PFSK-1 (cell line): ENCODE measurements around the gene TMPRSS4.

Experiments used
- FOXP2 ChIP-seq: optimal IDR thresholded peaks from 2 replicates; pipeline ENCODE3; 2011; ENCODE audit warnings: borderline replicate concordance, control low read depth, inconsistent platforms; ENCODE audit not compliant: insufficient read depth; ENCODE audit errors: extremely low read length, extremely low read depth
- POLR2AphosphoS5 ChIP-seq: IDR thresholded peaks from 2 replicates; pipeline ENCODE4 v1.6.1; 2012; ENCODE audit warnings: low read depth, mild to moderate bottlenecking, control low read depth, low read length, moderate library complexity
- REST ChIP-seq, 2 experiments: IDR thresholded peaks; 2 replicates each; pipeline versions ENCODE4 v1.6.1 to v1.8.0; 2011 to 2012; ENCODE audit warnings: low read depth in 2 of 2, low read length in 2 of 2, control low read depth in 1 of 2, inconsistent platforms in 1 of 2, mild to moderate bottlenecking in 1 of 2, moderate library complexity in 1 of 2; ENCODE audit not compliant: insufficient read depth in 1 of 2
- SIN3A ChIP-seq: IDR thresholded peaks from 2 replicates; pipeline ENCODE4 v1.6.1; 2012; ENCODE audit warnings: mild to moderate bottlenecking, low read length, moderate library complexity, borderline replicate concordance; ENCODE audit not compliant: insufficient read depth
- TAF1 ChIP-seq: IDR thresholded peaks from 2 replicates; pipeline ENCODE4 v1.6.1; 2012; ENCODE audit warnings: low read length, control low read depth, borderline replicate concordance; ENCODE audit not compliant: insufficient read depth

The TMPRSS4 gene

DNA sequence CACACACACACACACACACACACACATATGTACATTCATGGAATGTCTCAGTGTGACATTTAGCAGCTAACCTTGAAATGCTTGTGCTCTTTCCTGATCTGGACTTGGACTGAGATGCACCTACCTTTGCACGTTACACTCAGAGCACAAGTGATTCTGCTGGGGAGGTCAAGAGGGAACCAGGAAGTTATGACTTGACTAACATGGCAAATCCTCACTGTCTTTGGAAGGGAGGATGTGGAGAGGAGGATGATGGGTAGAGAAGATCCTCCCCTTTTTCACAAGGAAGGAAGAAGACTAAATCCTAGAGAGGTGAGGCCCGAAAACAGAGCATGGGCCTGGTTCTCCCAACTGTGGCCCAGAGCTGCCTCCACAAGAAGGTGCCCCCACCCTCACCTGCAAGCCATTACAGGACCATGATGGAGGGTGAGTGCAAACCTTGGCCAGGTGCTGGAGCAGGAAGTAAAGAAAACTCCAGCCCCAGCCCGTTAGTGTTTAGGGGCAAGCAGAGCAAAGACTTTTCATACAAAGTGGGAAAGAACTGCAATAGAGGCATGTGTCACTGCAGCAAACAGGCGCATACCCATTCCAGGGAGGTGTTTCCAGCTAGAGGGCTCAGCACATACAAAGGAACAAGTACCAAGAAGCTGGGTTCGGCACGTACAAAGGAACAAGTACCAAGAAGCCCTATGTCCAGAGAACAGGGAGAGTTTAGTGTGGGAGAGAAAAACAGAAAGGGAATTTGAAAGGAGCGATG, 49.4 kb downstream of the TMPRSS4 start:
- no peak; the same call in 1 of the 2 replicates for TF ChIP-seq SIN3A
- no peak for TF ChIP-seq REST (IDR thresholded peaks at IDR 0.05; ENCODE audit: insufficient read depth in 1 of 2, low read depth in 2 of 2, low read length in 2 of 2)
- peak; percentile 94 for TF ChIP-seq POLR2AphosphoS5
- no peak; the same call in 1 of the 2 replicates for TF ChIP-seq TAF1
- no peak for TF ChIP-seq FOXP2

GRCh38 chr11:118128310-118128709, 51.4 kb downstream of the TMPRSS4 start:
- no peak for TF ChIP-seq TAF1
- TF ChIP-seq POLR2AphosphoS5, result no peak
- no peak for TF ChIP-seq SIN3A
- no peak for TF ChIP-seq REST (IDR thresholded peaks at IDR 0.05; ENCODE audit: insufficient read depth in 1 of 2, low read depth in 2 of 2, low read length in 2 of 2)
- TF ChIP-seq FOXP2, result no peak

DNA sequence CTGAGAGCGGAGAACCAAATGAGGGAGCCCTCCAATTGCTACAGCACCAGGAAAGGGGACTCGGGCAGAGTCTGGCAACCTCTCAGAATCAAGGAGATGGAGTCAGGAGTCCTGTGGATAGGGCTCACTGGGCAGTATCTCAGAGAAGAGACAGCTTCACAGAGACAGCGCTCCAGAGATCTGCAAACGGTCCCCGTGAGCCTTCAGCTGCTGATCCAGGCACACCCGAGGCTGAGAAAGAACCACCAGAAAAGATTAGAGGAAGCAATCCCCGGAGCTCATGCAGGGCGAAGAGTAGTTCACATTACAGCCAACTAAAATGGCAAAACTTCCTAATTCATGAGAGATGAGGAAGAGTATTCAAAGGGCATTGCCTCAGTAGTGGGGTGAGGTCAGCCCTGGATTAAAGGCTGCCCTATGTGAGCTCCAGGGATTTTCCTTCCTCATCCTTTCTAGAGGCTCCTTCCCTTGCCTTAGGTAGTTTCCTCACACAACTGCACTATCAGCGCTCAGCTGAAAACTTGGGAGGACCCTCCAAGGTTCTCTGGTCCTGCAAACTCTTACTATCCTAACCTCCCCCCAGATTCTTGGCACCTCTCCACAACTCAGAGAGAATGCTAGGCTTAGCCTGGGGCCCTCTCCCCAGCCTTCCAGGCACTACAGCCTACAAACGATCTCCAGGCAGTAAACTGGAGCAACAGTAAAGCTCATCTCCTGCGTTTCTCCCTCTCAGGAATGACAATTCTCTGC, 52.0 kb downstream of the TMPRSS4 start:
- TF ChIP-seq SIN3A (no peak), POLR2AphosphoS5 (no peak), FOXP2 (no peak), REST (IDR thresholded peaks at IDR 0.05; ENCODE audit: insufficient read depth in 1 of 2, low read depth in 2 of 2, low read length in 2 of 2) (no peak), TAF1 (no peak)

GRCh38 chr11:118129471-118130172, 52.7 kb downstream of the TMPRSS4 start:
- TF ChIP-seq FOXP2 (no peak), REST (IDR thresholded peaks at IDR 0.05; ENCODE audit: insufficient read depth in 1 of 2, low read depth in 2 of 2, low read length in 2 of 2) (no peak), SIN3A (no peak), TAF1 (no peak), POLR2AphosphoS5 (no peak)
